ENCODE measurements around the gene KCNQ5.

KCNQ5 gene

GRCh38 chr6:73078333-73078862 lies 456.5 kb downstream of the KCNQ5 start:
- DNase-seq, result no peak

- no peak for DNase-seq
Measured at GRCh38 chr6:73078908-73079610, 457.2 kb downstream of the KCNQ5 start.

GRCh38 chr6:73079611-73079955 lies 457.7 kb downstream of the KCNQ5 start:
- no peak for DNase-seq

GRCh38 chr6:73079978-73080377 lies 458.1 kb downstream of the KCNQ5 start:
- no peak for DNase-seq

- DNase-seq, result no peak
Measured at GRCh38 chr6:73081955-73082354, 460.1 kb downstream of the KCNQ5 start.

GRCh38 chr6:73083886-73084285 lies 462.0 kb downstream of the KCNQ5 start:
- no peak for DNase-seq

- no peak for DNase-seq
Measured at GRCh38 chr6:73085443-73085871, 463.6 kb downstream of the KCNQ5 start.

- DNase-seq, result no peak
Measured at GRCh38 chr6:73086726-73087125, 464.9 kb downstream of the KCNQ5 start.

GRCh38 chr6:73088138-73088813 lies 466.4 kb downstream of the KCNQ5 start:
- DNase-seq, result no peak

GRCh38 chr6:73104921-73105320 lies 483.1 kb downstream of the KCNQ5 start:
- DNase-seq, result no peak

- DNase-seq, result no peak
Measured at GRCh38 chr6:73107016-73107415, 485.2 kb downstream of the KCNQ5 start.

- no peak for DNase-seq
Measured at GRCh38 chr6:73108949-73109348, 487.1 kb downstream of the KCNQ5 start.

GRCh38 chr6:73109659-73110058 lies 487.8 kb downstream of the KCNQ5 start:
- no peak for DNase-seq

GRCh38 chr6:73116330-73116729 lies 494.5 kb downstream of the KCNQ5 start:
- no peak for DNase-seq

- DNase-seq, result no peak
Measured at GRCh38 chr6:73121421-73121993, 499.6 kb downstream of the KCNQ5 start.

- no peak for DNase-seq
Measured at GRCh38 chr6:73123632-73124329, 501.9 kb downstream of the KCNQ5 start.

- DNase-seq, result no peak
Measured at GRCh38 chr6:73129653-73130443, 508.0 kb downstream of the KCNQ5 start.

- no peak for DNase-seq
Measured at GRCh38 chr6:73131706-73132105, 509.8 kb downstream of the KCNQ5 start.

GRCh38 chr6:73134588-73134987 lies 512.7 kb downstream of the KCNQ5 start:
- no peak for DNase-seq

- no peak for DNase-seq
Measured at GRCh38 chr6:73139681-73140383, 518.0 kb downstream of the KCNQ5 start.

- DNase-seq, result no peak
Measured at GRCh38 chr6:73143551-73143950, 521.7 kb downstream of the KCNQ5 start.

- no peak for DNase-seq
Measured at GRCh38 chr6:73144516-73144915, 522.7 kb downstream of the KCNQ5 start.

Measured in NCI-H1417 treated with DMSO at 0.1 percent for 48 hours (cell line).